OCI-LY7 (cell line): ENCODE measurements around the gene TUBAL3.

Experiments
- CTCF ChIP-seq: fragments of 200-600 bp; sonication (generic); conservative IDR thresholded peaks from 2 replicates; pipeline ENCODE4 v1.5.1; 2014; ENCODE audit warnings: mild to moderate bottlenecking, antibody characterized with exemption, low read length, moderate library complexity, mixed read lengths
- EZH2phosphoT487 ChIP-seq: fragments of 200-600 bp; sonication (generic); IDR thresholded peaks from 2 replicates; pipeline ENCODE4 v1.6.1; 2018; ENCODE audit warnings: low read depth, borderline replicate concordance, mild to moderate bottlenecking, mixed run types, antibody characterized with exemption, low read length, moderate library complexity, mixed read lengths

- TF ChIP-seq CTCF (no peak), EZH2phosphoT487 (no peak)
Measured at GRCh38 chr10:5450605-5451384, 46.2 kb upstream of the TUBAL3 start.
